ENCODE measurements around the gene CAPN12.

CAPN12 gene

GRCh38 chr19:38700902-38701454, 43.3 kb downstream of the CAPN12 start:
- no peak for DNase-seq (ENCODE audit: low read depth)
- no peak overlapping the region for H3K4me3 ChIP-seq (ENCODE audit: control insufficient read depth, low read depth, low read length)
- no peak for TF ChIP-seq CTCF (conservative IDR thresholded peaks at IDR 0.05; ENCODE audit: control insufficient read depth, insufficient read depth, low read depth, low read length)

GRCh38 chr19:38700350-38700901, 43.8 kb downstream of the CAPN12 start:
- H3K4me3 ChIP-seq (ENCODE audit: control insufficient read depth, low read depth, low read length), result no peak overlapping the region
- DNase-seq (ENCODE audit: low read depth), result no peak
- no peak for TF ChIP-seq CTCF (conservative IDR thresholded peaks at IDR 0.05; ENCODE audit: control insufficient read depth, insufficient read depth, low read depth, low read length)

GRCh38 chr19:38699647-38700349, 44.5 kb downstream of the CAPN12 start:
- no peak for DNase-seq (ENCODE audit: low read depth)

GRCh38 chr19:38699027-38699346, 45.3 kb downstream of the CAPN12 start:
- no peak for DNase-seq (ENCODE audit: low read depth)
- no peak overlapping the region for H3K4me3 ChIP-seq (ENCODE audit: control insufficient read depth, low read depth, low read length)
- TF ChIP-seq CTCF (conservative IDR thresholded peaks at IDR 0.05; ENCODE audit: control insufficient read depth, insufficient read depth, low read depth, low read length), result no peak

More at GRCh38 chr19:38699647-38700349, 44.5 kb downstream of the CAPN12 start:
- no peak overlapping the region for H3K4me3 ChIP-seq (ENCODE audit: control insufficient read depth, low read depth, low read length)
- TF ChIP-seq CTCF (conservative IDR thresholded peaks at IDR 0.05; ENCODE audit: control insufficient read depth, insufficient read depth, low read depth, low read length), result no peak

- no peak overlapping the region for H3K4me3 ChIP-seq (ENCODE audit: control insufficient read depth, low read depth, low read length)
- TF ChIP-seq CTCF (conservative IDR thresholded peaks at IDR 0.05; ENCODE audit: control insufficient read depth, insufficient read depth, low read depth, low read length), result no peak
- DNase-seq (ENCODE audit: low read depth), result no peak
These were observed 45.8 kb downstream of the CAPN12 start for GRCh38 chr19:38698225-38699026.

- H3K4me3 ChIP-seq (ENCODE audit: control insufficient read depth, low read depth, low read length), result no peak overlapping the region
- no peak for DNase-seq (ENCODE audit: low read depth)
- no peak for TF ChIP-seq CTCF (conservative IDR thresholded peaks at IDR 0.05; ENCODE audit: control insufficient read depth, insufficient read depth, low read depth, low read length)
These were observed 46.6 kb downstream of the CAPN12 start for GRCh38 chr19:38697641-38698071.
